Vagina (tissue), 2 donors: Measurements from ENCODE around the gene KLHL29.

Experiments
- POLR2A ChIP-seq, 2 donors: fragments of 450-650 bp; IDR thresholded peaks; one replicate each; pipeline ENCODE4 v1.6.1; 2017; ENCODE audit warnings: antibody characterized with exemption in 2 of 2, mild to moderate bottlenecking in 2 of 2, moderate library complexity in 2 of 2
- POLR2AphosphoS5 ChIP-seq, 2 donors: sonication (generic); formaldehyde crosslinking; IDR thresholded peaks; one replicate each; pipeline ENCODE4 v1.9.0; 2017; ENCODE audit warnings: antibody characterized with exemption in 2 of 2, mild to moderate bottlenecking in 2 of 2, low read depth in 1 of 2; ENCODE audit not compliant: insufficient read depth in 1 of 2
- TF ChIP-seq, protein P1 (sequence below), 3 experiments: fragments of 450-650 bp in 2 of 3; fragments of 200-600 bp in 1 of 3; sonication (generic) in 1 of 3; IDR thresholded peaks; one replicate each; pipeline ENCODE4 v1.5.1; 2017 to 2019; ENCODE audit warnings: antibody characterized with exemption in 3 of 3, mild to moderate bottlenecking in 2 of 3, moderate library complexity in 2 of 3

DNA sequence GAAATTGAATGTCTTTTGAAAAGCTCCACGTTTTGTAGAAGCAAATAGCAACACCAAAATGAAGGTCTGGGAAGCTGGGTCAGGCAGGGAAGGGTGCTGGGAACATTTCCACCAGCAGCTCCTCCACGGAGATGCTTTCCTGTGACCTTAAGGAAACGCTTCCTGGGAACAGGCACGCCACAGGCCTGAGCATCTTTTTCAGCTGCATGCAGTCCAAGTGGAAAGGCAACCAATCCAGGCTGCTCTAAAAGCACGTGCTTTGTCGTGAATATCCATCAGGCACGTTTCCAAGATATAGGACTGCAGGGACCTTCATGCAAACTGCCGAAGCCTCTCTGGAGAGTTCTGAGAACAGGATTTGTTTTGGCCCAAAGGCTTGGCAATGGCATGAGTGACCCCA is 109.3 kb downstream of the KLHL29 start:
- TF ChIP-seq, protein P1, sequence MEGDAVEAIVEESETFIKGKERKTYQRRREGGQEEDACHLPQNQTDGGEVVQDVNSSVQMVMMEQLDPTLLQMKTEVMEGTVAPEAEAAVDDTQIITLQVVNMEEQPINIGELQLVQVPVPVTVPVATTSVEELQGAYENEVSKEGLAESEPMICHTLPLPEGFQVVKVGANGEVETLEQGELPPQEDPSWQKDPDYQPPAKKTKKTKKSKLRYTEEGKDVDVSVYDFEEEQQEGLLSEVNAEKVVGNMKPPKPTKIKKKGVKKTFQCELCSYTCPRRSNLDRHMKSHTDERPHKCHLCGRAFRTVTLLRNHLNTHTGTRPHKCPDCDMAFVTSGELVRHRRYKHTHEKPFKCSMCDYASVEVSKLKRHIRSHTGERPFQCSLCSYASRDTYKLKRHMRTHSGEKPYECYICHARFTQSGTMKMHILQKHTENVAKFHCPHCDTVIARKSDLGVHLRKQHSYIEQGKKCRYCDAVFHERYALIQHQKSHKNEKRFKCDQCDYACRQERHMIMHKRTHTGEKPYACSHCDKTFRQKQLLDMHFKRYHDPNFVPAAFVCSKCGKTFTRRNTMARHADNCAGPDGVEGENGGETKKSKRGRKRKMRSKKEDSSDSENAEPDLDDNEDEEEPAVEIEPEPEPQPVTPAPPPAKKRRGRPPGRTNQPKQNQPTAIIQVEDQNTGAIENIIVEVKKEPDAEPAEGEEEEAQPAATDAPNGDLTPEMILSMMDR (IDR thresholded peaks at IDR 0.05): no peak
- TF ChIP-seq POLR2A (IDR thresholded peaks at IDR 0.05) (no peak), POLR2AphosphoS5 (IDR thresholded peaks at IDR 0.05; ENCODE audit: insufficient read depth in 1 of 2, low read depth in 1 of 2) (no peak)
